Immature natural killer cell (primary cell): ENCODE measurements around the gene GOLGA3. TPM values are rescaled to one million over a fixed set of nuclear protein-coding genes. Genes with fewer than 3 reads are reported as not detected.
A peak's percentile ranks its signal among the peaks of the same experiment; 100 is the strongest.

ENCODE experiments used
- DNase-seq, 3 donors: peaks; one replicate each; pipeline ENCODE4 v3.0.0; 2022; ENCODE audit warnings: mixed read lengths in 1 of 3
- H3K27ac Mint-ChIP-seq, 6 donors: one replicate each; pipeline ENCODE4 v1.8.0; 2020; ENCODE audit warnings: mixed read lengths in 6 of 6, mild to moderate bottlenecking in 5 of 6, inconsistent platforms in 4 of 6, moderate library complexity in 3 of 6
- H3K27me3 Mint-ChIP-seq, 3 donors: one replicate each; pipeline ENCODE4 v1.8.0; 2020 to 2021; ENCODE audit warnings: low read depth in 3 of 3, mild to moderate bottlenecking in 3 of 3, mixed read lengths in 3 of 3, moderate library complexity in 3 of 3, inconsistent platforms in 1 of 3
- H3K36me3 Mint-ChIP-seq, 3 donors: one replicate each; pipeline ENCODE4 v1.8.0; 2020; ENCODE audit warnings: mixed read lengths in 3 of 3, inconsistent platforms in 2 of 3, mild to moderate bottlenecking in 2 of 3
- H3K4me1 Mint-ChIP-seq, 2 donors: one replicate each; pipeline ENCODE4 v1.8.0; 2020; ENCODE audit warnings: inconsistent platforms in 2 of 2, mild to moderate bottlenecking in 2 of 2, mixed read lengths in 2 of 2, moderate library complexity in 1 of 2
- H3K4me3 Mint-ChIP-seq, 5 donors: one replicate each; pipeline ENCODE4 v1.8.0; 2020; ENCODE audit warnings: mild to moderate bottlenecking in 5 of 5, mixed read lengths in 5 of 5, inconsistent platforms in 3 of 5, moderate library complexity in 3 of 5
- H3K9me3 Mint-ChIP-seq, 6 donors: one replicate each; pipeline ENCODE4 v1.8.0; 2020; ENCODE audit warnings: mild to moderate bottlenecking in 6 of 6, mixed read lengths in 6 of 6, inconsistent platforms in 4 of 6, moderate library complexity in 3 of 6
- polyA plus RNA-seq, 3 donors: library from polyadenylated mRNA; unstranded; fragments of 300-500 nt; fragmentation: Illumina TruSeq; gene quantifications; one replicate each; pipeline ENCODE4 v1.2.3, GENCODE V29; 2021

GOLGA3 gene
- polyA plus RNA-seq, 3 donors from 2014 or later = 0.69 to 21.9 (median 3.8) TPM

DNA sequence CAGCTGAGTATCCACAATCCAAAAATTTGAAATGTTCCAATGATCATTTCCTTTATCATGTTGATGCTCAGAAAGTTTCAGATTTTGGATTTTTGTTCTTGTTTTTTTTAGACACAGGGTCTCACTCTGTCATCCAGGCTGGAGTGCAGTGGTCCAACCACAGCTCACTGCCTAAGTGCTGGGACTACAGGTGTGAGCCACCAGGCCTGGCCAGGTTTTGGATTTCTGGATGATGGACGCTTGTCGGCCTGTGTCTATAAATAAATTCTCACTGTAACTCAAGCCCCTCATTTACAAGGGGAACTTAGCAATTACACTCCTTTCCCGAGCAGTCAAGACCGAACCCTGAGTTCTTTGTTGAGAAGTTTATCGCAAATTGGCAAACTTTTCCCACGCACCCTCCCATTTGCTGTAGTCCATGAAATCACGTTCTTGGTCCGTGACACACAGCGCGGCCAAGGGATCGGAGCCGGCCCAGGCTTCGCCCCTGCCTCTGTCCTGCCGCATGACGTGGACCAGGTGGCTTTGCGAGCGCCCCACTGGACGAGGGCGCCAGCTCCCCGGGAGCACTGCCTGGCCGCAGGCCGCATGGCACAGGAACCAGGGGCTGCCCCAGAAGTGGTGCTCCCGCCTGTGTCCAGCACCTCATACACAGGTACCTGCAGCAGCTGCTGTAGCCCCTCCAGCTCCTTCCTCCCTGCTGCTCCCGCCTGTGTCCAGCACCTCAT is 53.0 kb downstream of the GOLGA3 start:
- no peaks in the 10 kb centered on the region for H3K27me3 Mint-ChIP-seq
- H3K36me3 Mint-ChIP-seq = peaks cover 13 to 22% (median 18%) of the 10 kb centered on the region in 3 donors
- DNase-seq = no peak
- no peak overlapping the region for H3K4me3 Mint-ChIP-seq
- no peaks in the 10 kb centered on the region for H3K9me3 Mint-ChIP-seq
- H3K27ac Mint-ChIP-seq = peak overlapping the region in 1 of 6 donors; percentile 17
- H3K4me1 Mint-ChIP-seq = peaks cover 0 to 6% of the 10 kb centered on the region in 2 donors

GRCh38 chr12:132774646-132775275 is 53.9 kb downstream of the GOLGA3 start:
- H3K9me3 Mint-ChIP-seq = no peaks in the 10 kb centered on the region
- H3K4me3 Mint-ChIP-seq = no peak overlapping the region
- H3K36me3 Mint-ChIP-seq = peaks cover 4 to 13% (median 12%) of the 10 kb centered on the region in 3 donors
- peaks cover 0 to 6% of the 10 kb centered on the region in 2 donors for H3K4me1 Mint-ChIP-seq
- DNase-seq = no peak
- peaks cover 0 to 1% (median 0%) of the 10 kb centered on the region in 3 donors for H3K27me3 Mint-ChIP-seq
- H3K27ac Mint-ChIP-seq = peak overlapping the region in 1 of 6 donors; percentile 14

DNA sequence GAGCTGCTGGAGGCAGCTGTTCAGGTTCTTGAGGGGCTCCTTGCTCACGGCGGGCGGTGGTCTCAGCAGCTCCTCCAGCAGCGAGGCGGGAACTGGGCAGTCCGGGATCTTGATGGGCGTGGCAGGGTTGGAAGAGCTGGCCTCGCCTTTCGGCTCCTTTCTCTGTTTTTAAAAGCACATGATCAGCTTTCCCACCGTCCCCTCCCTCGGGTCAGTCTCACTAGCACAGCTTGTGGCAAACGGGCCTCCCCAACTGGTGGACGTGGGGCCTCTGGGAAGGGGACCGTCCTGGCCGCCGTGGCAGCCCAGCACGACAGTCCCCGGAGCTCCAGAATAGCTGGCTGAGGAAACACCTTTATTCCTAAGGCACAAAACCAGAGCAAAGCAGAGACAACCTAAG is 54.5 kb downstream of the GOLGA3 start:
- no peak for DNase-seq
- H3K9me3 Mint-ChIP-seq = no peaks in the 10 kb centered on the region
- peaks cover 0 to 9% (median 7%) of the 10 kb centered on the region in 3 donors for H3K36me3 Mint-ChIP-seq
- H3K4me3 Mint-ChIP-seq = no peak overlapping the region
- no peak overlapping the region for H3K27ac Mint-ChIP-seq
- H3K27me3 Mint-ChIP-seq = peaks cover 0 to 1% (median 0%) of the 10 kb centered on the region in 3 donors
- H3K4me1 Mint-ChIP-seq = peaks cover 0 to 6% of the 10 kb centered on the region in 2 donors

- DNase-seq = no peak
- Mint-ChIP-seq H3K27me3 (peaks cover 0 to 3% (median 0%) of the 10 kb centered on the region in 3 donors), H3K9me3 (no peaks in the 10 kb centered on the region), H3K4me3 (no peak overlapping the region), H3K27ac (no peak overlapping the region), H3K36me3 (peaks cover 0 to 11% (median 10%) of the 10 kb centered on the region in 3 donors), H3K4me1 (peaks cover 3 to 11% of the 10 kb centered on the region in 2 donors)
Measured at GRCh38 chr12:132773077-132773955, 55.4 kb downstream of the GOLGA3 start.

DNA sequence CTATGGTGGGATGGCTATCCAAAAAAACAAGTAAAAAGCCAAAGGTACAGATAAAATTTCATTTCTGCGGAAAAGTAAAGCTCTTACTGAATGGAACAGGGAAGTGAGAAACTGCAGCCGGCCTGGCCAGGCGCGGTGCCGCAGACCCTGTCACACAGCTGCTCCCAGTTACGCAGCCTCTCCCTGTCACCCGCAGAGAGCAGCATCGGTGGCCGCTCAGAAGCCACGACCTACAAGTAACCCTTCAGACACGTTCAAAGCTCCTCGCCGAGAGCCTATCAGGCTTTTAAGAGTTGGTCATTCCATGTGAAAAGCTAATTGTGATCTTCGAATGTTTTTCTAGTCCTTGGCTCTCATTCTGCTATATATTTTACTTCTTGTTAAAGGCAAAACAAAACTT is 56.1 kb downstream of the GOLGA3 start:
- Mint-ChIP-seq H3K4me3 (no peak overlapping the region), H3K36me3 (peaks cover 0 to 11% (median 11%) of the 10 kb centered on the region in 3 donors), H3K27me3 (peaks cover 0 to 8% (median 0%) of the 10 kb centered on the region in 3 donors), H3K4me1 (peaks cover 10 to 18% of the 10 kb centered on the region in 2 donors), H3K27ac (no peak overlapping the region), H3K9me3 (no peaks in the 10 kb centered on the region)
- DNase-seq = no peak

- peaks cover 0 to 11% (median 11%) of the 10 kb centered on the region in 3 donors for H3K36me3 Mint-ChIP-seq
- peak overlapping the region in 2 of 6 donors; percentile 12 to 18 for H3K27ac Mint-ChIP-seq
- no peak for DNase-seq
- H3K4me1 Mint-ChIP-seq = peaks cover 11 to 21% of the 10 kb centered on the region in 2 donors
- H3K4me3 Mint-ChIP-seq = no peak overlapping the region
- no peaks in the 10 kb centered on the region for H3K9me3 Mint-ChIP-seq
- peaks cover 0 to 11% (median 0%) of the 10 kb centered on the region in 3 donors for H3K27me3 Mint-ChIP-seq
Measured at GRCh38 chr12:132771126-132771838, 57.4 kb downstream of the GOLGA3 start.

GRCh38 chr12:132766380-132767085 is 62.1 kb downstream of the GOLGA3 start:
- H3K27me3 Mint-ChIP-seq = peaks cover 0 to 15% (median 0%) of the 10 kb centered on the region in 3 donors
- no peaks in the 10 kb centered on the region for H3K9me3 Mint-ChIP-seq
- no peak overlapping the region for H3K27ac Mint-ChIP-seq
- H3K4me1 Mint-ChIP-seq = peaks cover 16 to 30% of the 10 kb centered on the region in 2 donors
- no peak for DNase-seq
- peak overlapping the region in 1 of 5 donors; percentile 36 for H3K4me3 Mint-ChIP-seq
- peaks cover 0 to 3% (median 3%) of the 10 kb centered on the region in 3 donors for H3K36me3 Mint-ChIP-seq

- peaks cover 0 to 7% (median 3%) of the 10 kb centered on the region in 3 donors for H3K36me3 Mint-ChIP-seq
- no peaks in the 10 kb centered on the region for H3K9me3 Mint-ChIP-seq
- peak overlapping the region in 2 of 5 donors; percentile 18 to 53 for H3K4me3 Mint-ChIP-seq
- H3K27ac Mint-ChIP-seq = peak overlapping the region in 2 of 6 donors; percentile 22 to 35
- no peak for DNase-seq
- H3K27me3 Mint-ChIP-seq = peaks cover 5 to 23% (median 6%) of the 10 kb centered on the region in 3 donors
- peaks cover 24 to 34% of the 10 kb centered on the region in 2 donors for H3K4me1 Mint-ChIP-seq
Measured at GRCh38 chr12:132765361-132765760, 63.3 kb downstream of the GOLGA3 start.

DNA sequence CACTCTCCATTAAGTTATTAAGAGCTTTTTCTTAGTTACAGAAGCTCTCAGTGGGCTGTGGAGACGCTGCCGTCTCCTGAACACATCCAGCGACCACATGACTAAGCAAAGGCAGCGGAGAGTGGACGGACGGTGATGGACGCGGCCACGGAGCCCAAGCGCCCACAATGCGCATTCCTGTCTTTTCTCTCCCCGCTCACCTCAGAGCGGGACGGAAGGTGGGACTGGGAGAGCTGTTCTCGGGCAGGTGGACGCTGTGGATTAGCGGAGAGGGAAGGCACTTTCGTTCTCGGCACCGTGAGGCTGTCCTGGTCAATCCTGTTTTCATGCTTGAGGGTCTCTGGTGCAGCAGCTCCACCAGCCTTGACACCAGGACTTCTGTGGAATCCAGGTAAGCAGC is 64.4 kb downstream of the GOLGA3 start:
- H3K36me3 Mint-ChIP-seq = peaks cover 0 to 8% (median 3%) of the 10 kb centered on the region in 3 donors
- H3K4me1 Mint-ChIP-seq = peaks cover 29 to 45% of the 10 kb centered on the region in 2 donors
- H3K27me3 Mint-ChIP-seq = peaks cover 8 to 22% (median 8%) of the 10 kb centered on the region in 3 donors
- DNase-seq = no peak
- H3K4me3 Mint-ChIP-seq = no peak overlapping the region
- H3K27ac Mint-ChIP-seq = no peak overlapping the region
- no peaks in the 10 kb centered on the region for H3K9me3 Mint-ChIP-seq

- Mint-ChIP-seq H3K4me1 (peaks cover 21 to 34% of the 10 kb centered on the region in 2 donors), H3K4me3 (peak overlapping the region; percentile 71 to 80 (median 74)), H3K27ac (peak overlapping the region; percentile 50 to 76 (median 64)), H3K27me3 (peaks cover 8 to 17% (median 8%) of the 10 kb centered on the region in 3 donors), H3K9me3 (no peaks in the 10 kb centered on the region), H3K36me3 (peaks cover 0 to 7% (median 1%) of the 10 kb centered on the region in 3 donors)
- DNase-seq = peak; percentile 81 to 87 (median 87)
Measured at GRCh38 chr12:132761921-132762583, 66.6 kb downstream of the GOLGA3 start.

DNA sequence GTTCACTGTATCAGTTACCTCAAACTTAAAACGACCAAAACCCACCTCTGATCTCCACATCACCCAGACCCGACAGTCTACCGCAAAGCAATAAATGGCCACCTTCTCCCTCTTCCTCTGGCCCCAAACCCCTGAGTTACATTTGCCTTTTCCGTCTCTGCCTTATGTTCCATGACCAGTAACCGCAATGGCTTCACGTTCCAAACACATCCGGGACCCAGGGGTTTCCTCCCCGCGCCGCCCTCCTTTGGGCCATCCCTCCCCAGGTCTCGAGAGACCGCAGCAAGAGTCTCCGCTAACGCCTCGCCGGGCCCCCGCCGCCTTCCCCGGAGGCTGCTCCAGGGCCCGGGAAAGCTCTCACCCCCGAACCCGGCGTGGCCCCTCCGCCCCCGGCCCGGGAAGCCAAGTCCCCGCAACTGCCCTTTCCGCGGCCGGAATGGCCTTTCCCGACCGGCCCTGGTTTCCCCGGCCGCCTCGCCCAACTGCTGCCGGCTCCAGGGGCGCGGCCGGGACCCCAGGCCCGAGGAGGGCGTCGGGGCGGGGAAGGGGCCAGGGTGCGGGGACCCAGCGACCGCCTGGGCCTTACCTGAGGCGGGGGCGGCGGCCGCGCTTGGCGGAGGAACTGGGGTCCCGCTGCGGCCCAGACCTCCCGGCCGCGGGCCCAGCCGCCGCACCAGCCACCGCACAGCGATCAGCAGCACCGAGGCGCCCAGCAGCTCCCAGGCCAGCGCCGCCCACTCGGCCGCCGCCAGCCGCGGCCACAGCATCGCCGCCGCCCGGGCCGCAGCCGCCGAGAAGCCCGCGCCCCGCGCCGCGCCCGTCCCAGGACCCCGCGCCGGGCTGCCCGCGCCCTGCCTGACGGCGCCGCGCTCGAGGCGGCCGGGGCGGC is 67.4 kb downstream of the GOLGA3 start, which contains the start of gene ANKLE2:
Gene ANKLE2, minus strand, starts transcription at position 801 of the 889 bp plus-strand sequence. Its CDS starts 34 bp downstream, at position 767.
- peaks cover 0 to 7% (median 3%) of the 10 kb centered on the region in 3 donors for H3K36me3 Mint-ChIP-seq
- peak within 1 kb of the TSS; percentile 87 to 96 (median 93) for H3K4me3 Mint-ChIP-seq
- peak; percentile 57 to 68 (median 66) for DNase-seq
- peaks cover 23 to 38% of the 10 kb centered on the region in 2 donors for H3K4me1 Mint-ChIP-seq
- H3K27me3 Mint-ChIP-seq = peaks cover 8 to 16% (median 8%) of the 10 kb centered on the region in 3 donors
- H3K27ac Mint-ChIP-seq = peak within 1 kb of the TSS; percentile 93 to 99 (median 95)
- H3K9me3 Mint-ChIP-seq = no peaks in the 10 kb centered on the region
